Calu3 (cell line): ENCODE data around the gene CYLD. TPM values are rescaled to one million over a fixed set of nuclear protein-coding genes. Genes with fewer than 3 reads are reported as not detected.

Experiments
- BruUV-seq: library from RNA; stranded (reverse); fragments of 400-500 nt; replicated peaks from 2 replicates; lab custom pipeline; 2021; lab: Mats Ljungman, UMichigan
- CTCF ChIA-PET: fragments of 300-600 bp; sonication (Branson Sonifier 250); formaldehyde crosslinking; loops from one replicate; lab custom pipeline; 2022; ENCODE audit warnings: antibody characterized with exemption; lab: Charles Lee
- DNase-seq: peaks from one replicate; pipeline ENCODE4 v3.0.0; 2022
- H3K27ac Mint-ChIP-seq: one replicate; pipeline ENCODE4 v1.8.0; 2022; ENCODE audit warnings: mixed read lengths; ENCODE audit not compliant: unreplicated experiment
- H3K27me3 Mint-ChIP-seq: one replicate; pipeline ENCODE4 v1.8.0; 2022; ENCODE audit warnings: mixed read lengths; ENCODE audit not compliant: unreplicated experiment
- H3K36me3 Mint-ChIP-seq: one replicate; pipeline ENCODE4 v1.8.0; 2022; ENCODE audit warnings: mild to moderate bottlenecking, moderate library complexity, mixed read lengths; ENCODE audit not compliant: insufficient read depth, unreplicated experiment
- H3K4me1 Mint-ChIP-seq: one replicate; pipeline ENCODE4 v1.8.0; 2022; ENCODE audit warnings: mild to moderate bottlenecking, low read depth, mixed read lengths; ENCODE audit not compliant: unreplicated experiment
- H3K4me3 Mint-ChIP-seq: one replicate; pipeline ENCODE4 v1.8.0; 2022; ENCODE audit warnings: mild to moderate bottlenecking, low read depth, moderate library complexity, mixed read lengths; ENCODE audit not compliant: unreplicated experiment
- H3K9me3 Mint-ChIP-seq: one replicate; pipeline ENCODE4 v1.8.0; 2022; ENCODE audit warnings: low read depth, mixed read lengths; ENCODE audit not compliant: unreplicated experiment
- intact Hi-C: fragments of 100-400 bp; cut with micrococcal nuclease; formaldehyde crosslinking; loops from one replicate; pipeline ENCODE4 v1.10.0; 2022; ENCODE audit not compliant: unreplicated experiment
- microRNA-seq: library from miRNA; unstranded; fragments of <30 nt; microRNA quantifications from one replicate; pipeline ENCODE4 v1.2.0, GENCODE V29; 2022
- total RNA-seq: library from RNA; stranded (reverse); gene quantifications from 2 replicates; pipeline ENCODE4 v1.2.3, GENCODE V29; 2022
- TF ChIP-seq, protein P1 (sequence below): fragments of 200-600 bp; IDR thresholded peaks from one replicate; pipeline ENCODE4 v1.8.0; 2022; ENCODE audit warnings: antibody characterized with exemption; ENCODE audit not compliant: unreplicated experiment

CYLD gene
- total RNA-seq, 1 experiment from 2014 or later, result 31.8 TPM

GRCh38 chr16:50848755-50849514 lies 107.0 kb downstream of the CYLD start:
- no peak overlapping the region for H3K27ac Mint-ChIP-seq
- TF ChIP-seq, protein P1, sequence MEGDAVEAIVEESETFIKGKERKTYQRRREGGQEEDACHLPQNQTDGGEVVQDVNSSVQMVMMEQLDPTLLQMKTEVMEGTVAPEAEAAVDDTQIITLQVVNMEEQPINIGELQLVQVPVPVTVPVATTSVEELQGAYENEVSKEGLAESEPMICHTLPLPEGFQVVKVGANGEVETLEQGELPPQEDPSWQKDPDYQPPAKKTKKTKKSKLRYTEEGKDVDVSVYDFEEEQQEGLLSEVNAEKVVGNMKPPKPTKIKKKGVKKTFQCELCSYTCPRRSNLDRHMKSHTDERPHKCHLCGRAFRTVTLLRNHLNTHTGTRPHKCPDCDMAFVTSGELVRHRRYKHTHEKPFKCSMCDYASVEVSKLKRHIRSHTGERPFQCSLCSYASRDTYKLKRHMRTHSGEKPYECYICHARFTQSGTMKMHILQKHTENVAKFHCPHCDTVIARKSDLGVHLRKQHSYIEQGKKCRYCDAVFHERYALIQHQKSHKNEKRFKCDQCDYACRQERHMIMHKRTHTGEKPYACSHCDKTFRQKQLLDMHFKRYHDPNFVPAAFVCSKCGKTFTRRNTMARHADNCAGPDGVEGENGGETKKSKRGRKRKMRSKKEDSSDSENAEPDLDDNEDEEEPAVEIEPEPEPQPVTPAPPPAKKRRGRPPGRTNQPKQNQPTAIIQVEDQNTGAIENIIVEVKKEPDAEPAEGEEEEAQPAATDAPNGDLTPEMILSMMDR, result no peak
- H3K4me1 Mint-ChIP-seq, result no peaks in the 10 kb centered on the region
- CTCF ChIA-PET, result no interaction called here
- H3K4me3 Mint-ChIP-seq, result no peak overlapping the region
- intact Hi-C loops, result no loop called here
- H3K27me3 Mint-ChIP-seq, result peaks cover 47% of the 10 kb centered on the region
- H3K9me3 Mint-ChIP-seq, result no peaks in the 10 kb centered on the region
- no peak for DNase-seq
- no peaks in the 10 kb centered on the region for H3K36me3 Mint-ChIP-seq
- BruUV-seq, result no TSS peak

Small RNA genes lying within 50 kb of the gene (microRNA-seq; reads per million reads assigned to microRNA genes)
- not detected for gene MIR3181

Other genes with a start within 250 kb of the CYLD start
- 0.20 and 0.31 TPM in 2 replicates for gene NKD1, start 193.7 kb upstream of the CYLD start, total RNA-seq
- not detected in 2 replicates for gene SNX20, start 60.8 kb upstream of the CYLD start, total RNA-seq
- gene NOD2, start 48.5 kb upstream of the CYLD start, total RNA-seq, result 0.87 and 1.1 TPM in 2 replicates